Fibroblast of lung (primary cell): ENCODE results near the gene SPINK14. TPM values are rescaled to one million over a fixed set of nuclear protein-coding genes. Genes with fewer than 3 reads are reported as not detected.

ENCODE experiments used
- DNase-seq, 2 donors: peaks; one replicate each; pipeline versions ENCODE4 v3.0.0 to v3.0.0-alpha.2; 2010; ENCODE audit warnings: low read depth in 2 of 2
- H2AFZ ChIP-seq: 2 replicates; pipeline ENCODE4 v1.5.1; 2012; ENCODE audit warnings: low read length, control low read depth, inconsistent platforms
- H3K27ac ChIP-seq: 2 replicates; pipeline ENCODE4 v1.5.1; 2011; ENCODE audit warnings: low read length, control low read depth; ENCODE audit not compliant: insufficient read depth
- H3K27me3 ChIP-seq: 2 replicates; pipeline ENCODE4 v1.5.1; 2011; ENCODE audit warnings: mild to moderate bottlenecking, low read length; ENCODE audit not compliant: control insufficient read depth, insufficient read depth
- H3K36me3 ChIP-seq: 2 replicates; pipeline ENCODE4 v1.5.1; 2011; ENCODE audit warnings: low read length; ENCODE audit not compliant: control insufficient read depth, insufficient read depth
- H3K4me1 ChIP-seq: 2 replicates; pipeline ENCODE4 v1.5.1; 2011; ENCODE audit warnings: low read length; ENCODE audit not compliant: control insufficient read depth, insufficient read depth; ENCODE audit errors: extremely low read depth
- H3K4me2 ChIP-seq: 2 replicates; pipeline ENCODE4 v1.5.1; 2011; ENCODE audit warnings: low read length, control low read depth; ENCODE audit not compliant: insufficient read depth; ENCODE audit errors: extremely low read depth
- H3K4me3 ChIP-seq, 4 experiments: fragments of 200-600 bp in 1 of 4; sonication (generic) in 1 of 4; replicated peaks in 1 of 4; 2 replicates each; pipeline ENCODE4 v1.5.1; 2011 to 2016; ENCODE audit warnings: low read length in 4 of 4, low read depth in 3 of 4, mild to moderate bottlenecking in 3 of 4, control low read depth in 2 of 4, inconsistent platforms in 1 of 4, mixed read lengths in 1 of 4; ENCODE audit not compliant: insufficient read depth in 1 of 4; ENCODE audit errors: control extremely low read depth in 1 of 4
- H3K79me2 ChIP-seq: 2 replicates; pipeline ENCODE4 v1.5.1; 2012; ENCODE audit warnings: mild to moderate bottlenecking, low read length, inconsistent platforms; ENCODE audit not compliant: control insufficient read depth, insufficient read depth
- H3K9ac ChIP-seq: 2 replicates; pipeline ENCODE4 v1.5.1; 2011; ENCODE audit warnings: mild to moderate bottlenecking, low read length, control low read depth; ENCODE audit not compliant: insufficient read depth
- H3K9me3 ChIP-seq: 2 replicates; pipeline ENCODE4 v1.5.1; 2012; ENCODE audit warnings: low read depth, low read length; ENCODE audit not compliant: control insufficient read depth, insufficient read depth
- H4K20me1 ChIP-seq: 2 replicates; pipeline ENCODE4 v1.5.1; 2011; ENCODE audit warnings: low read length; ENCODE audit not compliant: control insufficient read depth, insufficient read depth; ENCODE audit errors: extremely low read depth
- CTCF ChIP-seq, 2 donors: IDR thresholded peaks in 1 of 2; conservative IDR thresholded peaks in 1 of 2; 1 replicate in 1 of 2; 2 replicates in 1 of 2; pipeline ENCODE4 v1.5.1; 2011 to 2012; ENCODE audit warnings: low read length in 2 of 2, control low read depth in 1 of 2, inconsistent platforms in 1 of 2, low read depth in 1 of 2, mild to moderate bottlenecking in 1 of 2
- EZH2 ChIP-seq: IDR thresholded peaks from 2 replicates; pipeline ENCODE4 v1.5.1; 2012; ENCODE audit warnings: low read length, control low read depth, mild to moderate bottlenecking; ENCODE audit errors: missing control alignments
- polyA plus RNA-seq, 2 donors: library from polyadenylated mRNA; depleted of rRNA in 1 of 2; stranded (reverse) in 1 of 2; unstranded in 1 of 2; fragments of >200 nt; gene quantifications; 2 replicates each; pipeline ENCODE4 v1.2.1, GENCODE V29; 2011 to 2012; ENCODE audit warnings: missing spikeins in 1 of 2
- total RNA-seq: library from RNA; depleted of rRNA; stranded (reverse); fragments of >200 nt; gene quantifications from 2 replicates; pipeline ENCODE4 v1.2.1, GENCODE V29; 2014

Gene SPINK14
- total and polyA plus RNA-seq, 2 donors (not counting 1 experiment from before 2014, with no cell fraction given), result not detected

GRCh38 chr5:148208226-148208625, 39.9 kb downstream of the SPINK14 start:
- Histone ChIP-seq H4K20me1 (no peaks in the 10 kb centered on the region), H3K27ac (no peak overlapping the region), H3K9me3 (no peaks in the 10 kb centered on the region), H3K9ac (no peak overlapping the region), H3K4me2 (no peak overlapping the region), H3K36me3 (no peaks in the 10 kb centered on the region), H3K27me3 (no peaks in the 10 kb centered on the region), H3K4me1 (no peaks in the 10 kb centered on the region), H2AFZ (no peak overlapping the region), H3K4me3 (no peak overlapping the region), H3K79me2 (no peaks in the 10 kb centered on the region)
- TF ChIP-seq EZH2, result no peak
- no peak for TF ChIP-seq CTCF (conservative IDR thresholded peaks at IDR 0.05 in 1 of 2, IDR thresholded peaks at IDR 0.05 in 1 of 2; ENCODE audit: low read depth in 1 of 2, low read length in 2 of 2)
- no peak for DNase-seq

- Histone ChIP-seq H3K9ac (no peak overlapping the region), H2AFZ (no peak overlapping the region), H4K20me1 (no peaks in the 10 kb centered on the region)
These were observed 40.9 kb downstream of the SPINK14 start for GRCh38 chr5:148209151-148209770.

GRCh38 chr5:148214665-148215185, 46.4 kb downstream of the SPINK14 start:
- no peak for DNase-seq
- no peak overlapping the region for H3K27ac ChIP-seq
- H3K9me3 ChIP-seq, result no peaks in the 10 kb centered on the region
- no peaks in the 10 kb centered on the region for H3K79me2 ChIP-seq
- H3K36me3 ChIP-seq, result no peaks in the 10 kb centered on the region
- H3K27me3 ChIP-seq, result no peaks in the 10 kb centered on the region
- no peak overlapping the region for H2AFZ ChIP-seq
- no peak for TF ChIP-seq EZH2
- TF ChIP-seq CTCF (conservative IDR thresholded peaks at IDR 0.05 in 1 of 2, IDR thresholded peaks at IDR 0.05 in 1 of 2; ENCODE audit: low read depth in 1 of 2, low read length in 2 of 2), result no peak
- H4K20me1 ChIP-seq, result no peaks in the 10 kb centered on the region
- H3K4me3 ChIP-seq, result no peak overlapping the region
- H3K4me2 ChIP-seq, result no peak overlapping the region
- H3K4me1 ChIP-seq, result no peaks in the 10 kb centered on the region
- H3K9ac ChIP-seq, result no peak overlapping the region

More at GRCh38 chr5:148209151-148209770, 40.9 kb downstream of the SPINK14 start:
- Histone ChIP-seq H3K27ac (no peak overlapping the region), H3K27me3 (no peaks in the 10 kb centered on the region), H3K79me2 (no peaks in the 10 kb centered on the region), H3K9me3 (no peaks in the 10 kb centered on the region), H3K4me2 (no peak overlapping the region), H3K4me3 (no peak overlapping the region), H3K36me3 (no peaks in the 10 kb centered on the region), H3K4me1 (no peaks in the 10 kb centered on the region)
- no peak for TF ChIP-seq CTCF (conservative IDR thresholded peaks at IDR 0.05 in 1 of 2, IDR thresholded peaks at IDR 0.05 in 1 of 2; ENCODE audit: low read depth in 1 of 2, low read length in 2 of 2)
- DNase-seq, result no peak
